Measurements from ENCODE around the gene RNF180. TPM values are rescaled to one million over a fixed set of nuclear protein-coding genes. Genes with fewer than 3 reads are reported as not detected.
"Not testable (repeated sequence)": the region's sequence is repeated elsewhere in the genome, so short reads cannot be mapped to it uniquely, and the experiment has no call there.

The RNF180 gene
- total and polyA plus RNA-seq, 9 donors = 0.62 to 2.3 (median 1.2) TPM

DNA sequence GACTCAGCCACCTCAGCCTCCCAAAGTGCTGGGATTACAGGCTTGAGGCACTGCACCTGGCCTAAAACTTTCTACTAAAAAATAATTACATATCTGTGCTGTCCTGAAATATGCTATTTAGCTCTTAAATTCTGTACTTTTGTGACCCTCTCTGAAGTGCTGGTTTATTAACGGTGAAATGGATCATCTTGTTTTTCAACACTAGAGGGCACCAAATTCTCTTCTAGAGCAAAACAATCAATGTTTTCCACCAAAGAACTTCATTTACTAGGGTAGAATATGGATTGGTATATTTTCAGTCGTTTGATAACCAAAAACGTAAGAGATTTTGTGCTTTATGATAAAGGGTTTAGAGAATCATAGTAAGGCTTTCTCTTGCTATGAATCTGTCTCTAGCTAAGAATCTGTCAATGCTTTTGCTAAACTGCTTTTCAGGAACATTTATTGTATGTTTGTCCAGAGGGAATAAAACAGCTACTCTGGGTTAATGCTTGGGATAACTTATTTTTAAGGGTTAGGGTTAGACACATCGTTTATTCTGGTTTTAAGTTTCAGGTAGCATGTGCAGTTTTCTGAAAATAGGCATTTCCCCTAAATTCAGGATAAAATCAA, 63.6 kb downstream of the RNF180 start:
- H3K9me3 ChIP-seq (replicated peaks; ENCODE audit: control insufficient read depth, low read depth, low read length) = no peaks in the 10 kb centered on the region
- no peaks in the 10 kb centered on the region for H3K27me3 ChIP-seq (ENCODE audit: control insufficient read depth, insufficient read depth, low read length)
- H3K27ac ChIP-seq (ENCODE audit: low read length) = no peak overlapping the region
- DNase-seq = peak; percentile 42
- 0% methylated on average over 2 of the region's 4 CpGs for WGBS (ENCODE audit: insufficient coverage)
- H3K36me3 ChIP-seq (ENCODE audit: control insufficient read depth, insufficient read depth, low read length) = no peaks in the 10 kb centered on the region
- H3K4me1 ChIP-seq (ENCODE audit: control insufficient read depth, insufficient read depth, low read length) = no peaks in the 10 kb centered on the region
- H3K4me3 ChIP-seq (ENCODE audit: low read length) = no peak overlapping the region

DNA sequence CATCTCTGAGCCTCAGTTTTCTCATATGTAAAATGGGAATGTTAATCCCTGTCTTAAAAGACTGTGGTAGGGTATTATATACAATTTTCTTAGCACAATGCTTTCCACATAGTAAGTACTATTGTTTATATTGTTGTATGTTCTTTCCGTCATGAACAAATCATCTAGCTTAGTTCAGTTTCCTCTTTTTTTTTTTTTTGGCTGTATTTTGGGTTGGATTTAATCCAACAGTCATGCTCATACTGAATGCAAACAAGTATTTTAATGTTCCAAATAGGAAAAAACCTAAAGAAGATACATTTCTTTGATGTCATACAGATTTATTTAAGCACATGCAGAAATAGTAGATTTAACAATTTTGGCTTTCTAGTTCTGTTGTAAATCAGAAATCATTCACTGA, 95.1 kb downstream of the RNF180 start:
- no peak overlapping the region for H3K27ac ChIP-seq (ENCODE audit: low read length)
- DNase-seq = peak; percentile 5
- no peaks in the 10 kb centered on the region for H3K27me3 ChIP-seq (ENCODE audit: control insufficient read depth, insufficient read depth, low read length)
- no peak overlapping the region for H3K4me3 ChIP-seq (ENCODE audit: low read length)
- H3K36me3 ChIP-seq (ENCODE audit: control insufficient read depth, insufficient read depth, low read length) = no peaks in the 10 kb centered on the region
- H3K4me1 ChIP-seq (ENCODE audit: control insufficient read depth, insufficient read depth, low read length) = no peaks in the 10 kb centered on the region
- WGBS (ENCODE audit: insufficient coverage) = no CpG with 5 or more reads among the region's 1 CpG
- no peaks in the 10 kb centered on the region for H3K9me3 ChIP-seq (replicated peaks; ENCODE audit: control insufficient read depth, low read depth, low read length)

DNA sequence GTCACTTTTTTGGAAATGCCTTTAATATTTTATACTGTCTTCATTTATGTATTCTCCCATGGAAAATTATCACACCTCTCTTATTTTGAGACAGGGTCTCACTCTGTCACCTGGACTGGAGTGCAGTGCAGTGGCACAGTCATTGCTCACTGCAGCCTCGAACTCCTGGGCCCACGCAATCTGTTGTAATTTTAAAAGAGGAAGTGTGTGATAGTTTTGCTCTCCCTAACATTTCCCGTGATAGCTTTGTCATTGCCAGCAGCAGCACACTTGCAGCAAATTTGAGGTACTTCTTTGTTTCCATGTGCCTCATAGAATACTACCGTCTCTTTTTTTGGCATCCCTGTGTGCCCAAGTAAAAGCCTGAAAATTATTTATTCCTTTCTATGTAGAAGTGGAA, 103.5 kb downstream of the RNF180 start:
- no peaks in the 10 kb centered on the region for H3K27me3 ChIP-seq (ENCODE audit: control insufficient read depth, insufficient read depth, low read length)
- no peaks in the 10 kb centered on the region for H3K9me3 ChIP-seq (replicated peaks; ENCODE audit: control insufficient read depth, low read depth, low read length)
- H3K4me3 ChIP-seq (ENCODE audit: low read length) = no peak overlapping the region
- no peaks in the 10 kb centered on the region for H3K36me3 ChIP-seq (ENCODE audit: control insufficient read depth, insufficient read depth, low read length)
- H3K4me1 ChIP-seq (ENCODE audit: control insufficient read depth, insufficient read depth, low read length) = no peaks in the 10 kb centered on the region
- WGBS (ENCODE audit: insufficient coverage) = 66% methylated on average over 2 of the region's 4 CpGs
- DNase-seq = no peak
- H3K27ac ChIP-seq (ENCODE audit: low read length) = no peak overlapping the region

DNA sequence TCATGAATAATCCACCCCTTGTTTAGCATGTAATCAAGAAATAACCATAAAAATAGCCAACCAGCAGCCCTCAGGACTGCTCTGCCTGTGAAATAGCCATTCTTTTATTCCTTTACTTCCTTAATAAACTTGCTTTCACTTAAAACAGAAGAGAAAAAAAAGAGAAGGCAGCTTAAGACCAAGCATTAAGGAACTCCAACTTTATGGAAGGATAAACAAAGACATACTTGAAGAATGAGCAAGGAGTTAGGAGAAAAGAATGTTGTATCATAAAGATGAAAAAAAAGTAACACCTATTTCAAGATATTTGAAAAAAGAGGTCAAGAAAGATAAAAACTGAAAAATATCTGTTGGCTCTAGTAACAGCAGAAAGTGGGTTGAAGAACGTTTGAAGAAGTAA, 107.6 kb downstream of the RNF180 start:
- H3K4me3 ChIP-seq (ENCODE audit: low read length) = no peak overlapping the region
- WGBS (ENCODE audit: insufficient coverage) = 43% methylated on average over 1 of the region's 1 CpG

DNA sequence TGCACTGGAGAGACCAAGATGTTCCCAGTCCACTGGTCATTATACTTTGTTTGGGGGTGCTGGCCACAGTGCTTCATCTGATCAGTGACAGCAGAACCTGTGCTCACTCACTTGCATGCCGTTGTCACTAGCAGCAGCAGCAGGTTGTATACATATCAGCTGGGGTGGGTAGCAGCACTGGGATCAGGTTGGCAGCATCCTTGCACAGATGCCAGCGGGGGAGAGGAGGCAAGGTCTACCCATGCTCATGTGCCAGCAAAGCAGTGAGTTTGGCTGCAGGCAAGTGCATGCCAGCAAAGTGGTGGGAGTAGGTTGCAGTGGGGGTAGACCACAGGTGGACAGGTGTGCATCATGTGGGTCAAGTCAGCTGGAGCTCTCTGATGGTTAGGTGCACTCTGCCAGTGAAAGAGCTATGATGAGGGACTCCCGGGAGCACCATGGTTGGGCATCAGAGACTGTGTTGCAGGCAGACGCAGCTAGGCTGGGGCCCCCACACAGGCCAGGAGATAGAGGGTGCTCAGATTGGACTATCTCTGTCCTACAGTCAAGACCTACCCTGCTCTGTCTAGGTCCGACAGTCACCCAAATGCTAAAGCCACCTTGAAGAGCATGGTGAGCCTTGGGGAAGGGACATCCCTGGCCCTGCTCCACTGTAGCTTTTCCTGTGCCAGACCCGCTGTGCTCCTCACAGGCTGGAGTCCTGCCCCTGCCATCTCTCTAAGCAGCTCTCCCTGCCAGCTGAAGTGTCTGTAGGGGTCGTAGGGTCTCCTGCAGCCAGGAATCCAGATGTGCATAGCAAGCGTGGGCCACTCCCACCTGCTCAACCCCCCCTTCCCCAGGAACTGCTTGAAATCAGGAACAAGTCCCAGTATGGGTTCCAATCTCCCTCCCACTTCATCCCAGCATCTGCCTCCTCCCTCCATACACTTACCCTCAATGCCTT, 119.8 kb downstream of the RNF180 start:
- H3K27ac ChIP-seq (ENCODE audit: low read length) = no peak overlapping the region
- H3K27me3 ChIP-seq (ENCODE audit: control insufficient read depth, insufficient read depth, low read length) = no peaks in the 10 kb centered on the region
- H3K36me3 ChIP-seq (ENCODE audit: control insufficient read depth, insufficient read depth, low read length) = no peaks in the 10 kb centered on the region
- no peak overlapping the region for H3K4me3 ChIP-seq (ENCODE audit: low read length)
- no peaks in the 10 kb centered on the region for H3K4me1 ChIP-seq (ENCODE audit: control insufficient read depth, insufficient read depth, low read length)
- DNase-seq = no peak
- 70% methylated on average over 5 of the region's 8 CpGs for WGBS (ENCODE audit: insufficient coverage)
- H3K9me3 ChIP-seq (replicated peaks; ENCODE audit: control insufficient read depth, low read depth, low read length) = no peaks in the 10 kb centered on the region

More for the DNA sequence above, 107.6 kb downstream of the RNF180 start:
- Histone ChIP-seq H3K27ac (ENCODE audit: low read length) (no peak overlapping the region), H3K36me3 (ENCODE audit: control insufficient read depth, insufficient read depth, low read length) (no peaks in the 10 kb centered on the region), H3K9me3 (replicated peaks; ENCODE audit: control insufficient read depth, low read depth, low read length) (no peaks in the 10 kb centered on the region), H3K27me3 (ENCODE audit: control insufficient read depth, insufficient read depth, low read length) (no peaks in the 10 kb centered on the region), H3K4me1 (ENCODE audit: control insufficient read depth, insufficient read depth, low read length) (no peaks in the 10 kb centered on the region)
- DNase-seq = no peak

DNA sequence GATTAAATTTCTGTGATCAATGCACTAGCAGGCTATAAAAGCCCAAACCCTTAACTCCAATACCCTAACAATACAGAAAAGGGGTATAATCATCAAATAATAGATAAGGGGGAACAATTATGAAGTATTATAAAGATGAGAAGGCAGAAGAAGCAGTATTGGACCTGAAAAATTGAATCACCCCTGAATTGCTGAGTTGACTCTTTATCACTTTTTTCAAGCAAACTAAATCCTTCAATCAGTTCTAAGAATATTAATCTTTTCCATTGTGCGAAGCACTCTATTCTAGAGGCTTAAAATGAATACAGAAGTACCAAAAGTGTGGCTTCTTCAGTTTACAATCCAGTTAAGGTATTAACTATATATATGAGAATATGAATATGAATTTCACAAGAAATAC, 120.7 kb downstream of the RNF180 start:
- Histone ChIP-seq H3K27me3 (ENCODE audit: control insufficient read depth, insufficient read depth, low read length) (no peaks in the 10 kb centered on the region), H3K4me1 (ENCODE audit: control insufficient read depth, insufficient read depth, low read length) (no peaks in the 10 kb centered on the region), H3K36me3 (ENCODE audit: control insufficient read depth, insufficient read depth, low read length) (no peaks in the 10 kb centered on the region), H3K4me3 (ENCODE audit: low read length) (no peak overlapping the region), H3K9me3 (replicated peaks; ENCODE audit: control insufficient read depth, low read depth, low read length) (peaks cover 2% of the 10 kb centered on the region), H3K27ac (ENCODE audit: low read length) (no peak overlapping the region)
- no peak for DNase-seq
- WGBS (ENCODE audit: insufficient coverage) = no CpG with 5 or more reads among the region's 1 CpG

DNA sequence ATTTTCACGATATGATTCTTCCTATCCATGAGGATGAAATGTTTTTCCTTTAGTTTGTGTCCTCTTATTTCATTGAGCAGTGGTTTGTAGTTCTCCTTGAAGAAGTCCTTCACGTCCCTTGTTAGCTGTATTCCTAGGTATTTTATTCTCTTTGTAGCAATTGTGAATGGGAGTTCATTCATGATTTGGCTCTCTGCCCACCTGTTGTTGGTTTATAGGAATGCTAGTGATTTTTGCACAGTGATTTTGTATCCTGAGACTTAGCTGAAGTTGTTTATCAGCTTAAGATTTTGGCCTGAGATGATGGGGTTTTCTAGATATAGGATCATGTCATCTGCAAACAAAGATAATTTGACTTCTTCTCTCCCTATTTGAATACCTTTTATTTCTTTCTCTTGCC, 122.9 kb downstream of the RNF180 start:
- not testable (repeated sequence) for H3K4me3 ChIP-seq (ENCODE audit: low read length); H3K27me3 ChIP-seq (ENCODE audit: control insufficient read depth, insufficient read depth, low read length); H3K36me3 ChIP-seq (ENCODE audit: control insufficient read depth, insufficient read depth, low read length); DNase-seq; H3K27ac ChIP-seq (ENCODE audit: low read length); H3K9me3 ChIP-seq (replicated peaks; ENCODE audit: control insufficient read depth, low read depth, low read length); H3K4me1 ChIP-seq (ENCODE audit: control insufficient read depth, insufficient read depth, low read length)
- WGBS (ENCODE audit: insufficient coverage) = no CpG with 5 or more reads among the region's 2 CpGs

DNA sequence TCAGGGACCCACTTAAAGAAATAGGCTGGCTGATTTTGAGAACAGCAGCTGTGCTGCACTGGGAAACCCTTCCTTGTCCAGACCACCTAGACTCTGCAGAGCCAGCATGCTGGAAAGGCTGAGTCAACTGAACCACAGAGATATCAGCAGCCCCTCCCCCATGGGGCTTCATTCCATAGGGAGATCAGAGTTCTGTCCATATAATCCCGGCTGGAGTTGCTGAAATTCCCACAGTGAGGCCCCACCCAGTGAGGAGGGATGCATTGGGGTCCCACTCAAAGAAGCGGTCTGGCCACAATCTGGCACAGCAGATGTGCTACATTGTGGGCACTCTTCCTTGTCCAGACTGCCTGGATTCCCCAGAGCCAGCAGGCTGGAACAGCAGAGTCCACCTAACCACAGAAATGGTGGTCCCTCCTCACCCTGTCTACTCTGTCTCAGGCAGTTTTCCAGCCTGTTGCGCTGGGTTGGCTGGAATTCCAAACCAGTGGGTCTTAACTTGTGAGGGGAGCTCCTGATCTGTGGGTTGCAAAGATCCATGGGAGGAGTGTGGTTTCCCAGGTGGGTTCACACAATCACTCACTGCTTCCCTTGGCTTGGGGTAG, 127.1 kb downstream of the RNF180 start:
- no peak for DNase-seq

DNA sequence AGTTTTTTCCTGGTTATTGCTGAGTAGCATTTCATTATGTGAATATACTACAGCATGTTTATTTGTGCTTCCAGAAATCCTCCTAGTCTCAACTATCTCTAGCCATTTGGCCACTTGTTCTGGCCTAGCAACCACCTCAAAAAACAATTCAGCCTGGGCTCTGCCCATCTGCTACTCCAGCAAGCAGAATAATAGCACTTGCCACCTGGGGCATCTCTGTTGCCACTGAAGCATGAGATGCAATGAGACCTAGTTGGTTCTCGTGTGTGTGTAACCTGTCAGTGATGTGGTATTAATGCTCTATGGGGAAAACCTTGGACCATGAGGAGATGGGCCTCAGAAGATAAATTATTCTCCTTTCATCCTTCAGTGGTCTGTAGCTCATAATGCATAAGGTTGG, 129.5 kb downstream of the RNF180 start:
- H3K27ac ChIP-seq (ENCODE audit: low read length) = no peak overlapping the region
- WGBS (ENCODE audit: insufficient coverage) = no CpG with 5 or more reads among the region's 1 CpG
- H3K27me3 ChIP-seq (ENCODE audit: control insufficient read depth, insufficient read depth, low read length) = no peaks in the 10 kb centered on the region
- peaks cover 2% of the 10 kb centered on the region for H3K9me3 ChIP-seq (replicated peaks; ENCODE audit: control insufficient read depth, low read depth, low read length)
- H3K36me3 ChIP-seq (ENCODE audit: control insufficient read depth, insufficient read depth, low read length) = no peaks in the 10 kb centered on the region
- no peaks in the 10 kb centered on the region for H3K4me1 ChIP-seq (ENCODE audit: control insufficient read depth, insufficient read depth, low read length)
- no peak overlapping the region for H3K4me3 ChIP-seq (ENCODE audit: low read length)
- no peak for DNase-seq

More for the DNA sequence above, 127.1 kb downstream of the RNF180 start:
- Histone ChIP-seq H3K4me1 (ENCODE audit: control insufficient read depth, insufficient read depth, low read length) (no peaks in the 10 kb centered on the region), H3K4me3 (ENCODE audit: low read length) (no peak overlapping the region), H3K27ac (ENCODE audit: low read length) (no peak overlapping the region), H3K9me3 (replicated peaks; ENCODE audit: control insufficient read depth, low read depth, low read length) (peaks cover 2% of the 10 kb centered on the region), H3K36me3 (ENCODE audit: control insufficient read depth, insufficient read depth, low read length) (no peaks in the 10 kb centered on the region), H3K27me3 (ENCODE audit: control insufficient read depth, insufficient read depth, low read length) (no peaks in the 10 kb centered on the region)
- 60% methylated on average over 1 of the region's 3 CpGs for WGBS (ENCODE audit: insufficient coverage)

DNA sequence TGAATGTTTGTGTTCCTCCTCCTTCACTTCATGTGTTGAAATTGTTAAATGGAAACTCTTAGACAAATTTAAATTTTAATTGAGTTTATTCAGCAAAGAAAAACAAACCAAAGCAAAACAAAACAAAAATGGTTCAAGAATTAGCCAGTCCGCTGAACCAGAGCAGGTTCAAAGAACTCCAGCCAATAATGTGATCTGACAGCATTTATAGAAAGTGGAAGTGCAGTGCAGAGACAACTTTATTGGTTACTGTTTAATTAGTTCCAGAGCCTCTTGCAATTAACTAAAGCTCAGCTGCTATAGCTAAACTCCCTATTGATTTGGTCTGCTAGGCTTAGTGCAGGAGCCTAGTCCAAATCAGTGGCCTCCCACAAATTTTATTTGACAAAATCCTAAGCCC, 132.9 kb downstream of the RNF180 start:
- Histone ChIP-seq H3K9me3 (replicated peaks; ENCODE audit: control insufficient read depth, low read depth, low read length) (no peaks in the 10 kb centered on the region), H3K4me3 (ENCODE audit: low read length) (no peak overlapping the region), H3K27ac (ENCODE audit: low read length) (no peak overlapping the region), H3K36me3 (ENCODE audit: control insufficient read depth, insufficient read depth, low read length) (no peaks in the 10 kb centered on the region), H3K27me3 (ENCODE audit: control insufficient read depth, insufficient read depth, low read length) (no peaks in the 10 kb centered on the region), H3K4me1 (ENCODE audit: control insufficient read depth, insufficient read depth, low read length) (no peaks in the 10 kb centered on the region)
- no peak for DNase-seq
- WGBS (ENCODE audit: insufficient coverage) = no CpG with 5 or more reads among the region's 1 CpG
